ENCODE measurements around the gene SLC35F3.

SLC35F3 gene

DNA sequence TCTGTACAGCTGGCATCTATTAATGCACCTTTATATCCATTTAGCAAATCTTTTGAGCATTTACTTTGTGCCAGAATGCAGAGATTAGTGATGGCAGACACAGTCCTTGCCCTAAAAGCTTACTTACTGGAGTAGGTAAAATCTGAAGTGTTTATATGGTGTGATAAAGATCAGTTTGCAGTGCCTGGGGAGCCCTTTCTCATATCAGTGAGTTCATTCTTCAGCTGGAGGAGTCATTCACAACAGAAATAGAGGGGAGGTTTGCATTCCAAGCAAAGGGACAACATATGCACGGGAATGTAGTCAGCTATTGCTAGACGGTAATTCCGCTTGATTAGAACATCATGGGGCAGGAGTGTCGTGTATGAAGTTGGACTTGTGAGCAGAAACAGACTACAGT, 8.4 kb downstream of the SLC35F3 start:
- no peak for DNase-seq

DNA sequence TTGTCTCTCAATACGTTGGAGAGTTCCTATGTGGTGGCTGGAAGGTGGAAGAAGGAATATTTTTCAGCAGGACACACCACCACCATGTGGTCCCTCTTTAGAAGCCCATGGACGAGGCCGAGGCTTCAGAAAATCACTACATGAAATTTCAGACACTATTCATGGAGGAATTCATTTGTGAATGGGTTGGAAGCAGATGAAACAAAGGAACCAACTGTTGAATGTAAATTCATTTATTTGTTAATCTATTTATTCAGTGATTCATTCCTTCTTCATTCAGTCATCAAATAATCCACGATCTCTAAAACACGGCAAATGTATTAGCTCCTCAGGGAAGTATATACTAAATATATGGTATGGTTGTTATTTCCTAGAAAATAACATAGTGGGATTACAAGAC, 12.2 kb downstream of the SLC35F3 start:
- DNase-seq: no peak

DNA sequence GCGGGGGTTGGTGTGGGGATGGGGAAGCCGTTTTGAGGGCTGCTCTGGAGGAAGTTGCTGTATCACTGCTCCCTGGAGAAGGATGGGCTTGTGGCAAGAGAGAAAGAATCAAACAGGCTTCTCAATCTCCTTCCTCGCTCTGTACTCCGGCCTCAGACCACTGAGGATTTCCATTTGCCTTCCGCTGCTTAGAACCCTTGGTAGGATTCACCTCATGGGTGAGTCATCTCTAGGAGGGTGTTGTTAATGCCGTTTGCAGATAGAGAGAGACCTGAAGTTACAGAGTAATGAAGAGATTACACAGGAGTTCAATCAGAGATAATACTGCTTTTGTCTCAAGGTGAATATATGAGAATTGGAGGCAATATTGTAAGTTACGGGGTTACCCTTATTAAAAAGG, 15.3 kb downstream of the SLC35F3 start:
- DNase-seq: no peak

DNA sequence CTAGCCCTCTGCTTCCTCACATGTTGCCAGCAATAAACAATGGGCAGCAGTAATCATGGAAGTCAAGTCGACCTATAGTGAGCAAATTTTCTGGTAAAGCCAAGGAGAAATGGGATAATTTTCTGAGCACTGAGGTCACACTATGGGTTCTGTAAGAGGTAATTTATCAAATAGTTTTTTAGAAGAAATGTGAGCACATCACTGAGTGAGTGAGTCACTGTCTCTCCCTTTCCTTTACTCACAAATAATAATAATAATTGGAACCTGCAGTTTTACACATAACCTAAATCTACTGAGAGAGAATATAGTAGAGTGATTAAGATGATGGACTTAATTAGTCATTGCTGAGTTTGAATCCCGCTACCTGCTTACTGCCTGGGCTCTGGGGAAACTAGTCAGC, 23.6 kb downstream of the SLC35F3 start:
- DNase-seq: no peak

DNA sequence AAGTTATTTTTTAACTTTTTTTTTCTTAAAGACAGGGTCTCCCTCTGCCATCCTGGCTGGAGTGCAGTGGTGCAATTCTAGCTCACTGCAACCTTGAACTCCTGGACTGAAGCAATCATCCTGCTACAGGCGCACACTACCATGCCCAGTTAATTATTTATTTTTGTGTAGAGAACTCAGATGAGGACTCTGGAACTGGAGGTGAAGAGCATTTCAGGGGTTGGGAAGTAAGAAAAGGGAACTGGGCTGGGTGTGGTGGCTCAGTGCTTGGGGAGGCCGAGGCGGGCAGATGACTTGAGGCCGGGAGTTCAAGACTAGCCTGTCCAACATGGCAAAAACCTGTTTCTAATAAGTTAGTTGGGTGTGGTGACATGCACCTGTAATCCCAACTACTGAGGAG, 28.9 kb downstream of the SLC35F3 start:
- DNase-seq: no peak

DNA sequence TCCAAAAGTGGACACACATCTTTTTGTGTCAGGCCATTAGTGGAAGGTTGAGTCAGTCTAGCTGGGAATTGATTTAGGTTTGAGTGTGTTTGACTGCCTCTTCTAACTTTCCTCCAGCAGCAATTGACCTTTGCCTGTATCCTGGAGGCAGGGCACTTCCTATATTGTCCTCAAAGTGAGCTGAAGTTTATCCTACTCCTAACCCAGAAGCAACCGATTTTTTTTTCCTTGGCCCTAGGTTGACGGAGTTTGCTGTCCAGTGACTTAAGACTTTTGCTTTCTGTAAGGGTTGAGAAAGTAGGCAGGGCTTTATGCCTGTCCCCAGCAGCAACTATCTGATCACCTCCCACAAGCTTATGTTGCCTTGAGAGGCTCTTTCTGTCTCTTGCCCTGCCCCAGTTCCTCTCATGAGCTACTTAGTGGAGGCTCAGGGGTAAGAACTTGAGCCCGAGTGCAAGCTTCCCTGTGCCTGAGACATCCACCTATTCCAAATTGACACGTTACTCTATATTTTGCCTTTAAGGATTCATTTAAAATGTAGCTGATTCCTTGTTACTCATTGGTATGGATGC, 30.9 kb downstream of the SLC35F3 start:
- DNase-seq: no peak

DNA sequence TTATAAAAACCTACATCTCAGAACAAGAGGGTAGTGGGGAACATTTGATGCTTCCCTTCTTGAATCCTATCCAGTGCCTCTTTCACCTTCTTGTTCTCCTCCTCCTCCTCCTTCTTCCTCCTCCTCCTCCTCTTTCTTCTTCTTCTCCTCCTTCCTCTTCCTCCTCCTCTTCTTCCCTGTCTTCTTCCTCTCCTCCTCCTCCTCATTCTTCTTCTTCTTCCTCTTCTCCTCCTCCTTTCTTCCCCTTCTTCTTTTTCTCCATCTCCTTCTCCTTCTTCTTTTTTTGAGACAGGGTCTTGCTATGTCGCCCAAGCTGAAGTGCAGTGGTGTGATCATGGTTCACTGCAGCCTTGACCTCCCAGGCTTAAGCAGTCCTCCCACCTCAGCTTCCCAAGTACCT, 31.9 kb downstream of the SLC35F3 start:
- DNase-seq: no peak

DNA sequence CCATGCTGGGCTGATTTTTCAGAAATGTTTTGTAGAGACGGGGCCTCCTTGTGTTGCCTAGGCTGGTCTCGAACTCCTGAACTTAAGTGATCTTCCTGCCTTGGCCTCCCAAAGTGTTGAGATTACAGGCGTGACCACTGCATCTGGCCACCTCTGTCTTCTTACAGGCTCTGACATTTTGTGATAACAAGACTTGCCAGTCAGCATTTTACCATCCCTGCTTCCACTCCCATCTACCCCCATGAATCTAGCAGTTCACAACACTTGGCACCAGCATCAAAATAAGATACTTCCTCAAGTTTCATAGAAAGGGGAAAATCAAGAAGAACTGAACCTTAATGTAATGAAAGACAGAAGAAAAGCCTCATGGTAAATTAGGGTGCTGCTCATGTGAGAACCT, 32.4 kb downstream of the SLC35F3 start:
- DNase-seq: no peak

DNA sequence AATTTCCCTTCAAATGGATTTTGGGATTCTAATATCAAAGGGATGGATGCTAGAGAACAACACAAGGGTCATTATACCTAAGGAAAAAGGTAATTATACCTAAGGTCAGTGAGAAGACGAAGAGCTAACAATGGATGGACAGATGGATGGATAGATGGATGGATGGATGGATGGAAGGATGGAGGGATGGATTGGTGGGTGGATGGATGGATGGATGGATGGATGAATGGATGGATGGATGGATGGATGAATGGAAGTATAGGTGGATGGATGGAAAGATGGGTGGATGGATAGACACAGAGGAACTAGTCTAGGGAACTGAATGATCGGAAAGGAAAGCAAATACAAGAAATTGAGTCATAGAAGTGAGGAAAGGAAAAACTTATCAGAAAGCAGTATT, 34.0 kb downstream of the SLC35F3 start:
- DNase-seq: no peak

DNA sequence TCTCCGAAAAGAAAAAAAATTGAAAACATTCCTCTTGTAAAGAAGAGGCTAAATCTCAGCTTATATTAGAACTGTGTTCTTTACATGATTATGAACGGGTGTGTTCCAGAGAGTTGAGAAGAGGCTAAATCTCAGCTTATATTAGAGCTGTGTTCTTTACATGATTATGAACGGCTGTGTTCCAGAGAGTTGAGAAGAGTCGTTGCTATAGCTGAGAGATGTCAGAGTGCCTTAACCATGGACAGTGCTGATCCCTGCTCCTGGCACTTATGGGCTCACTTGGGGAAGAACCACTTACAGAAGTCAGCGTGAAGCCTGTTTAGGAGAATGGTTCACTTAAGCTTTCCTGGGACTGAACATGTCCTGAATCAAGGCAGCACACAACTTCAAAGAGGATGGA, 35.0 kb downstream of the SLC35F3 start:
- DNase-seq: no peak

DNA sequence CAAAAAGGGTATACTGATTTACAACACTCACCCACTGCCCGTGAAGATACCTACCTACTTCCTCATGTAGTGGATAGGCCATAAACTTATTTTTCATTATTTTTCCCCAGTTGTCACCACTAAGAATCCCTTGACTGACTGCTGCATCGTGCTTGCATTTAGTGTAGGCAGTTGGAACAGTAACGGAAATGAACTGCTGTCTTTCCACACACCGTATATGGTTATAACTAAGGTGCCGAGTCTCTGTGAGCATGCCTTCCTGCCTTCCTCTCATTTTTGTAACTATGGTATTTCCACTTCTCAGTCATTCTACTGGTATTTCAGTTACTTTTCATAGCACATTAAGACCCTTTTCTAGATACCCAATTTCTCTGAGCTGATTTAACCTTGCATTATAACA, 36.4 kb downstream of the SLC35F3 start:
- no peak for DNase-seq

DNA sequence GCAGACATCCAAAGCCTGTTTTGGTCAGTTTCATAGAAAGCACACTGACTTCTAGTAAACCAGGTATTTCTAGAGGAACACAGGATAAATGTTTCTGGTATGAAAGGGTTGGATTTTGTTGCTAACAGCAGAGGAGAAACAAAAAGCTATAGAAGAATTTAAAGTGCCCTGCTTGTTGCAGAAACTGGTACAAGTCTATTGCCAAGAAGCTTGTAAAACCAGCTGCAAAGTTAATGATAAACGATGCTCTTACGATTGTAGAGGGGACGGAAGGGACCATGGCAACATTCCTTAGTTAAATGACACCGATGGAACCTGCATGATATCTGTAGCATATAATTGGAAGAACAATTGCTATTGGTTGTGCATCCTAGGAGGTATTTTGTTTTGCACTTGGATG, 40.1 kb downstream of the SLC35F3 start:
- no peak for DNase-seq

DNA sequence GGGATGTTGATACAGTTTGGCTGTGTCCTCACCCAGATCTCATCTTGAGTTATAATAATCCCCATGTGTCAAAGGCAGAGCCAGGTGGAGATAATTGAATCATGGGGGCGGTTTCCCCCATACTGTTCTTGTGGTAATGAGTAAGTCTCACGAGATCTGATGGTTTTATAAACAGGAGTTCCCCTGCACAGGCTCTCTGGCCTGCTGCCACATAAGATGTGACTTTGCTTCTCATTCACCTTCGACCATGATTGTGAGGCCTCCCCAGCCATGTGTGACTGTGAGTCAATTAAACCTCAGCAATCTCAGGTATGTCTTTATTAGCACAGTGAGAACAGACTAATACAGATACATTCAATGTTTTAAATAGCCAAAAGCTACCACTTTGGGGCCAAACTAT, 41.1 kb downstream of the SLC35F3 start:
- no peak for DNase-seq

DNA sequence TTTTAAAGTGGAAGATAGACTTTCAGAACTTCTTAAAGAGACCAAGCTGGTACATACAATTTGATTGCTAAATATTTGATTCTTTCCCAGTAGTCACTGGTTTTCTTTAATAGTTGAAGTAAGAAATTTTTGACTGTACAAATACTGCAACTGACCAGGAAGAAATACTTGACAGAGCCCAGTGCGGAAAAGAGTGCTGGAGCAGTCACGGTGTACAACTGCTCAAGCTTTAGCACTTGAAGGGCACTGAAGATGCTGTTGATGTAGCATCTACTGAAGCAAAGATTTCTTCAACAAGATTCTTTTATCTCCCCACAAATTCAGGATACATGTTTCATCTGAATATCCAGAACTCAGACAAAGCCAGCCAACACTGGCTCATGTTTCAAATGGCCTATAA, 41.5 kb downstream of the SLC35F3 start:
- no peak for DNase-seq

DNA sequence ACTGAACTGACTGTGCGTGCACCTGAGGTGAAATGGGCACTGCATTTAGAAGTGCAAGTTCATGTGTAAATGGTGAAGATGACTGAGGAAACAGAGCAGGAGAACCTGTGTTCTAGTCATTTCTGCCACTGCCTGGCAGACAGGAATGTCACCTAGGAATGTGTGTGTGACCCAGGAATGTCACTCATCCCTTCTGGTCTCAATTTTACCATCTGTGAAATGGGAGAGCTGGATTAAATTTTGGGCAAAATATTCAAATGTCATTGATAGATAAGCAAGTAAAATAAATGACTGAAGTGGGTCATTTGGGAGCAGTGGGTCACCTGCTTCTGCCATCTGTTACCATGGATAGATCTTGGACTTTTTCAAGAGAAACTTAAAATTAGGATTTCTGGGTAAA, 42.2 kb downstream of the SLC35F3 start:
- DNase-seq: no peak

DNA sequence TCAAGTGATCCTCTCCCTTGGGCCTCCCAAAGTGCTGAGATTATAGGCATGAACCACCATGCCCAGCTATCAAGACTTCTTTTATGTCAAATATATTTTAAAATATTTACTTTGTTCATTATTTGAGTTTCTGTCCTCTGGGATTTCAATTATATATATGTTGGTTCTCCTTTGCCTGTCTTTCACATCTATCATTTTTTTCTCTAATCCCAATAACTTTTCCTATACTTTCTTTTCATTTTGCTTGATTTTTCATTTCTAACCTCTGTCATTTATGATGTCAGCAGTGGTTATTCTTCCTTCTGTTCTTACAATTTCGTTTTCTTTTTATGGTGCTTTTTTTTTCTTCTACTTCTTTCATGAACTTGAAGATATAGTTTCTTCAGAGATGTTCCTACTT, 47.3 kb downstream of the SLC35F3 start:
- DNase-seq: no peak

DNA sequence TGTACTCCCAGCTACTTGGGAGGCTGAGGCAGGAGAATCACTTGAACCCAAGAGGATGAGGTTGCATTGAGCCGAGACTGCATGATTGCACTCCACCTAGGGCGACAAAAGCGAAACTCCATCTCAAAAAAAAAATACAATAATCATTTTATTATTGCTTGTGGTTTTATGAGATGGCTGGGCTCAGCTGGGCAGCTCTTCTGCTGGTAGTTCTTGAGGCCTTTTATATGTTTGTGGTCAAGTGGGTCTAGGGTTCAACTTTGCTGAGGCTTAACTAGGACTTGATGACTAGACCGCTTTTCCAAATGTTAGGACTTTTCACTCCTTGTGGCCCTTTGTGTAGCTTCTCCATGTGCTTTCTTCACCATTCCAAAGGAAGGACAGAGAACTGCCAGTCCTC, 53.2 kb downstream of the SLC35F3 start:
- DNase-seq: no peak

DNA sequence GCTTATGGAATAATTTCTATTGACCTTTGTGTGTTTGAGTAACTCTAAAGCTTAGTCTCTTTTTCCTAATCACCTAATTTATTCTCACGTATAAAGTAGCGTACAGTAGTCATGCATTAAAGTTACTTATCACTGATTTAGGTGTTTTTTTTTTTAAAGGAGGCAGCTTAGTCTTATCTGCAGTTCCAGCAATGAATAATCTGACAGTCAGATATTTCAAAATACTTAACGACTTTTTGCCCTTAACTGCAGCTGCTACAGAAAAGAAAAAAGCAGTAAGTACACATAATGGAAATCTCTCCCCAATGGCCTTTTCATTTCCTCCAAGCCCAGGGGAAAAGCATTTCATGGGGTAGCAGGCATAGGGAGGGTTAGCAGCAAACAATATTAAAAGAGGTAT, 54.6 kb downstream of the SLC35F3 start:
- DNase-seq: no peak

DNA sequence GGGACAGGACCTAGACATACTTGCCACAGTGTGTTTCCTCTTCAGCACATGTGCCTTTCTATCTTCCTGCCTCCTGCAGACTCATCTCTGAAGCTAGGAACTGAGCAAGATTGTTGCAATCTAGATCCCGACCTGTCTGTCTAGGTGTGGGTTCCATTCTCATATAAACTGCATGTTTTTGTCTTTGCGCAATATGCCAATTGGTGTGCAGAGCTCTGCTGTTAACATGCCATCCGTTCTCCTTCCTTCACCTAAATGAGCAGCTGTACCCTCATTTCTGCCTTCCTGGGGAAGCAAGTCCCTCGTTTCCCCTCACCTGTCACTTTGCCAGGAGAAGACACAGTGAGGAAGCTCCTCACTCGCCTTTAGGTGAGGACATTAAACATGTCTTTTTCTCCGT, 55.5 kb downstream of the SLC35F3 start:
- no peak for DNase-seq

DNA sequence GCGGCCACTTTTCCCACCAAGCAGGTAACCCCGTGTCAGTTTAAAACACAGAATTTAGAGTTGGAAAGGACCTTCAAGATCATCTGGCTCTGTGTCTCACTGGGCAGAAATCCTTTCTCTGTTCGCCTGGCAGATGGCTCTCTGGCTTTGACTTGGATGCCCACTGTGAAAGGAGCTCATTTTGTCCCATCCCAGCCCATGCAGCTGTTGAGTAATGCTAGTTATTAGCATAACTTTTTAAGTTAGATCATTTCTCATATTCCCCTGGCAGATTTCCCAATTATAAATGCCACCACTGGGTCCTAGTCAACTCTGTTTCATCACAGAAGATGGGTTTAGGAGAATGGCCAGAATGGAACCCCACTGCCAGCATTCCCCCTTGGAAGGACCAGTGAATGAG, 55.9 kb downstream of the SLC35F3 start:
- DNase-seq: no peak

DNA sequence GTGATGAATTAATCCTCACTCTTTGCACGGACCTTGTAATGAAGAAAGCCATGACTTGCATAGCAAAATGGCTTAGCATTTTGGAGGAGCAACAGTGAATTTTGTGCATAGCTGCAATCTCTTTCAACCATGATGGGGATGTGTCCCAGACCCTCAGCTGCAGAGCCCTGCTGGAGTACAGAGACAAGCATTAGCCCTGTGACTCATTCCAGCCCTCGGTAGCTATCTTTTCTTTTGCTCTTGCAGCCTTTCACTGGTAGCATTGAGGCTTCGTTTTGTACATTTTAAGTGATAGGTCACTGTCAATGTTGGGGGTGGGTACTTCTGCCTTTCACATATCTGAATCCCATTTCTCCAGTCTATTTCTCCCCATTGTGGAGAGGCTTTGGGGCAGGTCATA, 58.4 kb downstream of the SLC35F3 start:
- DNase-seq: no peak

DNA sequence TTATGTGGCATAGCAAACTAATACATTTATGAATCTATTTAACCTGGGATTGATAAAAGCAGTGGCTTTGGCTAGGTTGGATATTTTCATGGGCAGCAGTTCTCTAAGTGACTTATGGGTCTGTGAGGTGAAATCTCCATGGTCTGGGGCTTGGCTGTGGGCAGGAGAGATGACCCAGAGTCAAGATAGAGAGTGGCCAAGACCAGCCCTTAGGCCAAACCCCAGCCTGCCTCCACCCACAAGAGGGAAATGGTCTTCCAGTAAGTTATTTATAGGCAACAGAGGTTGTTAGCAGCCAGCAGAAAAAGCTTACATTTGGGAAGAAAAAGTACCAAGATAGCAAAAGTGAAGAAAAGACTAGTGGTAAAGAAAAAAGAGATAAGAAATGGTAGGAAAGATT, 61.4 kb downstream of the SLC35F3 start:
- no peak for DNase-seq

DNA sequence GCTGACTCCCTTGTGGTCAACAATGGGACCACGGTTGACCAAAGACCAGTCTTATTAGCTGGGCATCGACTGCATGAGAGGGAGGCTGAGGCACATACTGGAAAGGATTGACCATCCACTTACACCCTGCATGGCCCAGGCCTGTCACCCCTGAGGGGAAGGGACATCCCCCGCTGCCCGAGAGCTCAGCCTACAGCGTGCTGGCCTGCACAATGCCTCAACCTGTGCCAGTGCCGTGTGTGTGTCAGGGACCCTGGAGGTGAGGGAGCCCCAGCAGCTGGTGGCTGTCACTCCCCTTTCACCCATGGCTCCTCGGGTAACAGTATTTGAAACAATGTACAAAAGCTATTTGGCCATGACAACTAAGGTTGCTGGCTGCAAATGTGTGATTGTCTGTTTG, 67.3 kb downstream of the SLC35F3 start:
- no peak for DNase-seq

DNA sequence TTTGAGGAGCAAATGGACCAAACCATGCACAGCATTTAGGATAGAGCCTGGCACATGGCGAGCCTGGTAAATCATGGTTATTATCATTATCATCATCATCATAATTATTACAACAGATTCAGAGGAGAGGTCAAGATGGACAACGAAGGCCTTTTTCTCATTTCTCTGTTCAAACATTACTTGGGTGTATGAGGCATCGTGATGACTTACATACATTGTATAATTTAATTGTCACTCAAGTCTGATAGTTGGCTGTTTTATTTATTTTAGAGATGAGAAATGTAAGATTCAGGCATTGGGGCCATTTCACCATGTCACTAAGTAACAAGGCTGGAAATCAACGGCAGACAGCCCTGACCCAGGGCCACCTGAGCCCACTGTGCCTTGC, 68.1 kb downstream of the SLC35F3 start:
- DNase-seq: no peak

DNA sequence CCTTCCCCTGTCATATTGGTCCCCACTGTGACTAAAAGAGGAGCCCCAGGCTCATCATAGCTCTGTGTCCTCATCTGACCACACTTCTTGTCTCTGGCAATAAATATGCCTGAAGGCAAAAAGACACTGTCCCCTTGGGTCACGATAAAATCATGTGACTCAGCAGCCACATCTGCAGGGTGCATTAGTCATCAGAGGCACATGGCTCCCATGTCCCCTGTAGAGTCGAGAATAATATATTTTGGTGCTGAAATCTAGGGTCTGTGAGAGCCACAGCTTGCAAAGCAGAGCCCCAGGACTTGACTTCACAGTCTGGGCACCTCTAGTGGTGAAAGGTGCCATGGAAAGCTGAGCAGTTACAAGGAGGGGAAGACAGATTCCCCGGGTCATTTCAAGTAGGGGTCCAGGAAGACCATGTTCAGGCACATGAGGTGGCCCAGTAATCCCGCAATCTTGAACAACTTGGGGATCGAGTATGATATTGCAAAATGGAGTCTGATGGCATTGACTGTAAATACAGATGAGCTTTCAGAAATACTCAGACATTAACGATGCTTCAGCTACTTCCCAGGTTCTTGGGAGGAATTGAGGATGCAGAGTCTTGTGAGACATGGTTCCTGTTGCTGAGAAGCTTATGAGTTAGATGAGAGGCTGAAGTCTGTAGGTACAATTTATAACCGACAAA, 68.6 kb downstream of the SLC35F3 start:
- DNase-seq: no peak

DNA sequence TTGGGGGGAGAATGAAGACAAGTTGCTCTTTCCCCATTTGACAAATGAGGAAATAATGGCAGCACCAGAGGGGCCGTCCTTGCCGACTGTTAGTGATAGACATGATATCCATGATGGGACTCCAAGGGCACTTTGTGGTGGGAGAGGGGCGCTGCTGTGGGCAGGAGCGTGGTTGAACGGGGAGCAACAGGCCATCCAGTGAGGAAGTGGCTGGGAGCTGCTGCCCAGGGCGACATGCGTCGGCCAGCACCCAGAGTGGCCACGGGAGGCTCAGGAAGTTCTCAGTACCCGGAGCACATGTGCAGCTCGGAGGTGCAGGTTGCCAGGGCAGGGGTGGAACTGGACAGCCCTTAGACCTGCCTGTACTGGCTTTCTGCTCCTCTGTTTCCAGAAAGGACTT, 71.0 kb downstream of the SLC35F3 start:
- no peak for DNase-seq
